Non-pigmented ciliary epithelial cell (primary cell): ENCODE results near the gene PRPF6.
"Not testable (repeated sequence)": the region's sequence is repeated elsewhere in the genome, so short reads cannot be mapped to it uniquely, and the experiment has no call there.

Experiments used
- DNase-seq: peaks from one replicate; pipeline ENCODE4 v3.0.0-alpha.2; 2010; ENCODE audit warnings: low read depth

Gene PRPF6

DNA sequence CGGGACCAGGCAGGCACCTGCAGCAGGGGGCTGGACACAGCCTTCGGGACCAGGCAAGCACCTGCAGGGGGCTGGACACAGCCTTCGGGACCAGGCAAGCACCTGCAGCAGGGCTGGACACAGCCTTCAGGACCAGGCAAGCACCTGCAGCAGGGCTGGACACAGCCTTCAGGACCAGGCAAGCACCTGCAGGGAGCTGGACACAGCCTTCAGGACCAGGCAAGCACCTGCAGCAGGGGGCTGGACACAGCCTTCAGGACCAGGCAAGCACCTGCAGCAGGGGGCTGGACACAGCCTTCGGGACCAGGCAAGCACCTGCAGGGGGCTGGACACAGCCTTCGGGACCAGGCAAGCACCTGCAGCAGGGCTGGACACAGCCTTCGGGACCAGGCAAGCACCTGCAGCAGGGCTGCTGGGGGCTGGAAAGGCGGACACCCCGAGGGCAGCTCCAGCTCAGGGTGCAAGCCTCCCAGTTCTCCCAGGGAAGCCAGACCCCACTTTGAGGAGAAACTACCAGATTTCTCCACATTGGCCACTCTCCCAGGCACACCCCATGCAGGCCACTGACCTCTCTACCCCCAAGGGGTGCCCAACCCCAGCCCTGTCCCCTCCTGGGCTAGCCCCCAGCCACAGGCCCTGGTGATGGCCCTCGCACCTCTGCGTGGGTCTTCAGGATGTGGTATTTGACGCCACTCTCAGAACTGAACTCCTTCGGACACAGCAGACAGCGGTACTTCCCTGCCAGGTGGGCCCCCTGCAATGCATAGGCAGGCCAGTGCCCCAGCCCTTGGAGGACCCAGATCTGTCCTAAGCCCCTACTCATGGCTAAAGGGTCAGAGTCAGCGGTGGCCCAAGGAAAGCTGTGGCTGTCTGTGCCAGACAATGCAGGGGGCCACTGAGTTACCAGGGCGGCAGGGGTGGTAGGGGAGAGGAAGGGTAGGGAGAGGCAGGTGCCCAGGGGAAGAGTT, 20.0 kb upstream of the PRPF6 start:
- DNase-seq = not testable (repeated sequence)

DNA sequence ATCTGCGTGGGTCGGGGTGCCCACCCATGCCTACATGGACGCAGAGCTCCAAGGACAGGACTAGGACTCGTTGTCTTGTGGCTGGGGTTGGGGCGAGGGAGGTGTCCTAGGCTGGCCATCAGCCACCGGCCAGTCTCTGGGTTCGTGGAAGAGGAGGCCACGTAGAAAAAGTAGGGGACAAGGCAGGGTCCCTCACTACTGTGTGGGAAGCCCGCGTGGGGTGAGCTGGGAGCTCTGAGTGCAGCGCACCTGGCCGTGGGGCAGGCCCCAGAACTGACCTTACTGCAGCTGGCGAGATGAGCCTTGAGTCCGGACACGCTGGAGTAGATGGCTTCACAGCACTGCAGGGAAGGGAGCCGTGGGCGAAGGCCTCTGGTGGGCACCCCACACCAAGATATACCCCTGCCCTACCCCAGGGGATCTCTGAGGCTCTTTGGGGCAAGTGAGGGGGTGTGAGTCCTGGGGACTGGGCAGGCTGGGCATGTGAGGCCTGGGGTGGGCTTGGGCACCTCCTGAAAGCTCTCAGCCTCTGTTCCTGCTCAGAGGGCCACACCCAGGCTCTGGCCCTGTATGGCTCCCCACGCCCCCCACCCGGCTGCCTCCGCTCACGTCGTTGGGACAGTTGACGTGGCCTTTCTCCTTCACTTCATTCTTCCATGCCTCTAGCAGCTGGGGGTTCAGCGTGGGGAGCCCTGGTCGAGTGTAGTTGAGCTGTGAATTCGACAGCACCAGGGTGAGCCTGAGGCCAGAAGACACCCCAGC, 19.1 kb upstream of the PRPF6 start:
- DNase-seq = no peak

DNA sequence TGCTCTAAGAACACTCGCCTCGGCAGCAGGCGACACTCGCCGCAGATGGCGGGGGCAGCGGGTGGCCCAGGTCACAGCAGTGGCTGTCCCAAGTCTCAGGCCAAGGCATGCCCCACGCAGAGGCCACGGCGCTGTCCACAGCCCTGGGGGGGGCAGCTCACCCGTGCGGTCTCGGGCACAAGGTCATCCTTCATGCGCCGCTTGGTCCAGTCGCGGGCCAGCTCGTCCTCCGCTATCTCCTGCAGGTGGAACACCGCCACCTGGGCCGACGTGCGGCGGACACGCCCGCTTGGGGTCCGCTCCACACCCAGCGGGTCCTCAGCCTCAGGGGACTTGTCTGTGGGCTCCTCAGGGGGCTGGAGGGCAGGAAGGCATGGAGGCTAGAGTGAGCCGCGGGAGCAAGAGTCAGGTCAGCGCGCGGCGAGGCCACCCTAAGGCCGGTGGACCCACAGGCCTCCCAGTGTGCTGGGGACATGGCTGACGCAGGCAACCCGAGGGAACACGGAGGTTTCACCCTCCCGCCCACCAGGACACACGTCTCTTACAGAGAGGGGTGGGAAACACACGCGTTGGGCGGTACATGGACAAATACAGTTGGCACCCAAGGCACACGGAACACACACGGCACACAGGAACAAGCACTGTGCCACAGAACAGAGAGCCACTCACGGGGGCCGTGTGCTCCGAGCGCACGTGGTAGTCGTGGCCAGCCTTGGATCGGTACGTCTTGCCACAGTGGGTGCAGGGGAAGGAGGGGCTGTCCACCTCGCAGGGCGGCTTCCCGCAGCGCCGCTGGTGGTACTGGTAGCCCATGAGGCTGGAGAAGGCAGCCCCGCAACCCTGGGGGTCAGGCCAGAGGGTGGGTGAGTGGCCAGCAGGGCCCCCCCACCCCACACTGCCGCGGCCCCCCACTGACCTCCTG, 18.2 kb upstream of the PRPF6 start:
- no peak for DNase-seq

GRCh38 chr20:63963348-63963741, 17.6 kb upstream of the PRPF6 start:
- no peak for DNase-seq

- no peak for DNase-seq
Measured at GRCh38 chr20:63963784-63964301, 17.1 kb upstream of the PRPF6 start.

DNA sequence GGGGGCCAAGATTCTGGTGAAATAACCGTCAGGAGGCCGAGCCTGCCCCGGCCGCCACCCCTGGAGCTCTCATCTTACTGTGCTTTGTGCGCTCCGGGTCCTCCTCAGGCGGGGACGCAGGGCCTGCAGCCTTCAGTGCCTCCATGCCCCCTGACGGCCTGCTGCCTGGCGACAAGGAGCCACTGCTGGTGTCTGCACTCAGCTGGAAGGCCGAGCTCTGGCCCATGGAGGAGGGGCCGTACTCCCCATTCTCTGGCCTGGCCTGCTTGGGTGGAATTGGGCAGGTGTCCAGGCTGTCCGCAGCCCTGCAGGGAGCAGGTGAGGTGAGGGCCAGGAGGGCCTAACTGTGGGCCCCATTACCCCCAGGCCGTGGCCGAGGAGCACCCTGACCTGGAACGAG, 16.5 kb upstream of the PRPF6 start:
- DNase-seq = no peak

GRCh38 chr20:63966172-63966943, 14.6 kb upstream of the PRPF6 start:
- no peak for DNase-seq

GRCh38 chr20:63966944-63967322, 14.0 kb upstream of the PRPF6 start:
- no peak for DNase-seq

DNA sequence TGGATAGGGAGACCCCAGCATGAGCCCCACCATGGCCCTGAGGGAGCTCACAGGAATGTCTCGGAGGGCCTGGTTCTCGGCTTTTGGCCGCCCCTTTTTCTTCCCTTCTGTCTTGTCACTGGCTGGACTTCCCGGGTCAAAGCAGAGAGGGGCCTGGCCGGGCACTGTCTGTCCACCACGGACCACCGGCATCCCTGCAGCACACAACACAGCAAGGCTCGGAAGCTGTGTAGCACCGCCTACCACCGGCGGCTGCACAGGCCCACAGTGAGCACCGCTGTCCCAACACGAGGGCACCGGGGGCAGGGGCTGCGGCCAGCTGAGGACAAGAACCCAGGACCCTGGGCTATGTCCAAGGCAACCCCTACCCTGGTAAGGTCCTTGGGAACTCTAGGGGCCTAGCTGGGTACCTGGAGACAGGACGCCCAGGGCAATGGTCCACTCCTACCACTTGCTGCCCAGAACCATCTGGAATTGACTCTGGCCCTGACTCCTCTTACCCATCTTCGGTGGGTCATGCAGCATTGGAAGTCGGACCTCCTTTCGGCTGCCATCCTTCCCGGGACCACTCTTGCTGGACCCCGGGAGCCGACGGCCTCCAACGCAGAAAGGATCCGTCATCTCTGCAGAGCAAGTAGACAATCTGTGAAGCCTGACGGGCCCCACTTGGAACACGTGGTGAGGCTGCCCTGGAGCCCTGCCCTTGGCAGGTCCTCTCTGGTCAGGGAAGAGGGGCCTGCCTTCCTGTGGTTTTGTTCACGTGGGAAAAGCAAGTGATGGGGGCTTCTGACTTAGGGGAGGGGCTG, 13.4 kb upstream of the PRPF6 start:
- no peak for DNase-seq

GRCh38 chr20:63968136-63968927, 12.6 kb upstream of the PRPF6 start:
- DNase-seq = no peak

- no peak for DNase-seq
Measured at GRCh38 chr20:63968928-63969760, 11.8 kb upstream of the PRPF6 start.

DNA sequence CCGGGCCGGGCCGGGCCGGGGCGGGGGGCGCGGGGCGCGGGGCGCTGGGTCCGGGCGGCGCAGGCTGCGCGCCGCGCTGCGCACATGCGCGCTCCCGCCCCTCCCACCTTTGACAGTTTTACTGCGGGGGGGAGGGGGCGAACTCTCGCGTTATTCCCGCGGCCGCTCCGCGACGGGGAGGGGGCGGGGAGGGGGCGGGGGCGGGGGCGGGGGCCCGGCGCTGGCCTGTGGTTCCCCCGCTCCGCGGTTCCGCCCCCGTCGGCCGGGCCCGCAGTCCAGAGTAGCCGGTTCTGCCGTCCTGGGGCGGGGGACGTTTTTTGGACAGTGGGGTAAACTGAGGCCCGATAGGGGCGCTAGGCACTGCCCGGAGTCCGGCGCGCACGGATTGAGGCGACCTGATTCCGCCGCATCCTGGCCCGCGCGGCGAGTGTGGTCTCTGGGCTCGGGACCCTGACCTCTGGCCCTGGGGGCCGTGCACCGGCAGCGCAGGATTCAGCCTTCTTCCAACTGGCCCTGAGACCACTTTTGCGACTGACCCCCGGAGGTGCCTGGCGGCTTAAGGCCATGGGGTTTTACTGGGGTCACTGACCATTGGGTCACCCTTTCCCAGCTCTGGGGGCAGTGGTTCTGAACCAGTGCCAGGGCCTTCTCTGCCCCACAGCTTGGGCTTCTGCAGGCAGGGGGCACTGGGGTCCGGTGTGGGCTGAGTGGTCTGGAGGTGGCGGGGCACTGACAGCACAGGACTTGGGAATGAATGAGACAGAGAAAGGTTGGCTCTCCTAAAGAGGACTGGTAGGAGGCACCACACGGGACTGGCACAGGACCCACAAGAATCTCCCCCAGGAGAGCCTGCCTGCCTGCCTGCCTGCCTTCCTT, 10.9 kb upstream of the PRPF6 start, which contains the start of gene ZNF512B:
Gene ZNF512B (minus strand): TSS at position 93 of the 876 bp plus-strand sequence. CDS start 1,980 bp downstream, outside the sequence.
- DNase-seq = no peak

DNA sequence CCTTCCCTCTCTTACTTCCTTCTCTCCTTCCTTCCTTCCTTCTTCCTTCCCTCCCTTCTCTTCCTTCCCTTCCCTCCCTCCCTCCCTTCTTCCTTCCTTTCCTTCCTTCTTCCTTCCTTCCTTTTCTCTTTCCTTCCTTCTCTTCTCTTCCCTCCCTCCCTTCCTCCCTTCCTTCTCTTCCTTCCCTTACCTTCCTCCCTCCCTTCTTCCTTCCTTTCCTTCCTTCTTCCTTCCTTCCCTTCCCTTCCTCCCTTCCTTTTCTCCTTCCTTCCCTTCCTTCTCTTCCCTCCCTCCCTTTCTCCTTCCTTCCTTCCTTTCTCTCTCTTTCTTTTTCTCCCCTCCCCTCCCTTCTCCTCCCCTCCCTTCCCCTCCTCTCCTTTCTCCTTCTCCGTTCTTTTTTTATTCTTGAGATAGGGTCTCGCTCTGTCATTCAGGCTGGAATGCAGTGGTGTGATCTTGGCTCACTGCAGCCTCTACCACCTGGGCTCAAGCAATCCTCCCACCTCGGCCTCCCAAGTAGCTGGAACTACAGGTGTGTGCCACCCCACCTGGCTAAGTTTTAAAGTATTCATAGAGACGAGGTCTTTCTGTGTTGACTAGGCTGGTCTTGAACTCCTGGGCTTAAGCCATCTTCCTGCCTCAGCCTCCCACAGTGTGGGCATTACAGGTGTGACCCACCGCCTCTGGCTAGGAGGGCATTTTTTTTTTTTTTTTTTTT, 10.1 kb upstream of the PRPF6 start:
- DNase-seq = no peak

DNA sequence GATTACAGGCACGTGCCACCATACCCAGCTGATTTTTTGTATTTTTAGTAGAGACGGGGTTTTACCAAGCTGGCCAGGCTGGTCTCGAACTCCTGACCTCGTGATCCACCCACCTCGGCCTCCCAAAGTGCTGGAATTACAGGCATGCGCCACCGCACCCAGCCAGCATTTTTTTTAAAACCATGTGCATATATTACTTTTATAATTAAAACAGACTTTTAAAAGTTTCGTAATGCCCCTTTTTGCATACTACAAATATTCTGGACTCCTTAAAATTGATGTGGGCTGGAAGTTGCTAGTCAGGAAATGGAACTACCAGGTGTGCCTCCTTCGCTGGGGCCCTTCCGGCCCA, 9.0 kb upstream of the PRPF6 start:
- DNase-seq = not testable (repeated sequence)

DNA sequence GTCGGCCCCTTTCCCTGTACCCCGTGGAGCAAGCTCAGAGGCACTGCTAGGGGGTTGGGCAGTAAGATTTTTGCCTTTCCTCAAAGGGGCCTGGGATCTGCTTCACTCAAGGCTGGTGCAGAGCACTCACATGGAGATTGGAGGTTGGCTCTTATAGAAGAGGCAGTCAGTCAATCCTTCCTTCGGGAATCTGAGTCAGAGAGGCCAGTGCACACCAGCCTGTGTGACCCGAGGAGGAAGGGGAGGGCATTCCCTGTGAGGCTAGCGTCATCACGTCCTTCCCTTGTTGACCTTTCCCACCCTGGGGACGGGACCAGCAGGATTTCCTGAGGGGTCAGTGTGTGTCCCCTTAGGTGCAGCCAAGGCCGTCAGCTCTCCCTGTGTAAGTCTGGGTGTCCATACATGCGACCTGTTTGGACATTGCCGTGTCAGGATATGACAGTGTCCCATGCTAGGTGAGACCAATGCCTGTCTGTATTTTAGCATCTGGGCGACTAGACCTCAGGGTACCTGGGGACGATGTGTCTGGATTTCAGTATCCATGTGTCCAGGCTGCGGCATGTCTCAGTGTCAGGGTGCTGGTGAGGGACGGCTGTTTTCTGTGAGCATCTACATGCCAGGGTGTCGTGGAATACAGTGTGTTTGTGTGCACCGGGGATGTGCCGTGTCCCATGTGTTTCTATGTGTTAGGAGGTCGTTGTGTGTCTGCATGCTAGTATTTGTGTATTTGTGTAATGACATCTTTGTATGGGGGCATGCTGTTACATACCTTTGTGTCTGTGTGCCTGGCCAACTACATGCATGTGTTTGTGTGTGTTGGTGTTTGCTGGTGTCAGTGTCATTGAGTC, 8.4 kb upstream of the PRPF6 start:
- no peak for DNase-seq

GRCh38 chr20:63973160-63973479, 7.8 kb upstream of the PRPF6 start:
- DNase-seq = no peak
